HepG2 (cell line): Measurements from ENCODE around the gene SUN1. TPM values are rescaled to one million over a fixed set of nuclear protein-coding genes. Genes with fewer than 3 reads are reported as not detected.

Source experiments
- ATM ChIP-seq: fragments of 450-650 bp; IDR thresholded peaks from 2 replicates; pipeline ENCODE4 v1.7.1; 2017; ENCODE audit warnings: mild to moderate bottlenecking, borderline replicate concordance
- EED ChIP-seq: sonication (generic); formaldehyde crosslinking; IDR thresholded peaks from 2 replicates; pipeline ENCODE4 v1.5.0; 2020; ENCODE audit warnings: mild to moderate bottlenecking, missing genetic modification reagents
- HDAC2 ChIP-seq: sonication (generic); formaldehyde crosslinking; IDR thresholded peaks from 2 replicates; pipeline ENCODE4 v1.4.0; 2020; ENCODE audit warnings: missing genetic modification reagents
- ISL2 ChIP-seq: sonication (generic); formaldehyde crosslinking; IDR thresholded peaks from 2 replicates; pipeline ENCODE4 v1.5.0; 2020; ENCODE audit warnings: missing genetic modification reagents
- JARID2 ChIP-seq: sonication (generic); formaldehyde crosslinking; IDR thresholded peaks from 2 replicates; pipeline ENCODE4 v1.8.1; 2023; ENCODE audit warnings: missing genetic modification reagents, inconsistent platforms; ENCODE audit not compliant: insufficient replicate concordance
- JUND ChIP-seq: sonication (generic); formaldehyde crosslinking; IDR thresholded peaks from 2 replicates; pipeline ENCODE4 v1.8.0; 2022; ENCODE audit warnings: mild to moderate bottlenecking, missing genetic modification reagents
- MZF1 ChIP-seq: sonication (generic); formaldehyde crosslinking; IDR thresholded peaks from 2 replicates; pipeline ENCODE4 v1.8.1; 2023; ENCODE audit warnings: mild to moderate bottlenecking, missing genetic modification reagents, borderline replicate concordance
- RFX1 ChIP-seq: fragments of 450-650 bp; IDR thresholded peaks from 2 replicates; pipeline ENCODE4 v1.6.1; 2017
- SALL2 ChIP-seq: sonication (generic); formaldehyde crosslinking; IDR thresholded peaks from 2 replicates; pipeline ENCODE4 v1.8.1; 2023; ENCODE audit warnings: mild to moderate bottlenecking, missing genetic modification reagents, inconsistent platforms
- SATB2 ChIP-seq: sonication (generic); formaldehyde crosslinking; IDR thresholded peaks from 2 replicates; pipeline ENCODE4 v1.5.0; 2020; ENCODE audit warnings: missing genetic modification reagents
- SOX5 ChIP-seq: IDR thresholded peaks from 2 replicates; pipeline ENCODE4 v1.6.1; 2016; ENCODE audit warnings: borderline replicate concordance
- ZBTB20 ChIP-seq: sonication (generic); formaldehyde crosslinking; IDR thresholded peaks from 2 replicates; pipeline ENCODE4 v1.8.1; 2023; ENCODE audit warnings: missing genetic modification reagents, low read depth, mild to moderate bottlenecking, borderline replicate concordance
- ZNF143 ChIP-seq: sonication (generic); formaldehyde crosslinking; IDR thresholded peaks from 2 replicates; pipeline ENCODE4 v1.4.0; 2020; ENCODE audit warnings: missing genetic modification reagents
- ZNF558 ChIP-seq: sonication (generic); formaldehyde crosslinking; IDR thresholded peaks from 2 replicates; pipeline ENCODE4 v1.9.0; 2022; ENCODE audit warnings: mild to moderate bottlenecking, missing genetic modification reagents, borderline replicate concordance
- ZNF674 ChIP-seq: sonication (generic); formaldehyde crosslinking; IDR thresholded peaks from 2 replicates; pipeline ENCODE4 v1.5.0; 2020; ENCODE audit warnings: low read depth, mild to moderate bottlenecking, missing genetic modification reagents
- ZNF678 ChIP-seq: sonication (generic); formaldehyde crosslinking; IDR thresholded peaks from 2 replicates; pipeline ENCODE4 v1.4.0; 2020; ENCODE audit warnings: mild to moderate bottlenecking, missing genetic modification reagents
- ZSCAN9 ChIP-seq: IDR thresholded peaks from 2 replicates; pipeline ENCODE4 v1.6.1; 2016; ENCODE audit warnings: borderline replicate concordance
- polyA plus RNA-seq, 8 experiments: library from polyadenylated mRNA; depleted of rRNA in 3 of 8; stranded (reverse) in 7 of 8; unstranded in 1 of 8; fragments of >200 nt; fragmentation: Illumina TruSeq in 4 of 8; extraction: Trizol in 4 of 8; gene quantifications; 2 replicates each; pipeline versions ENCODE4 v1.2.1 to v1.2.3, GENCODE V29; 2011 to 2016; ENCODE audit warnings: low read depth in 4 of 8, missing spikeins in 1 of 8, mixed read lengths in 1 of 8; ENCODE audit not compliant: insufficient read depth in 1 of 8
- total RNA-seq, 5 experiments: library from RNA; depleted of rRNA; stranded (reverse); fragments of >200 nt; fragmentation: Illumina TruSeq; extraction: Trizol; gene quantifications; 2 replicates each; pipeline ENCODE4 v1.2.3, GENCODE V29; 2016; ENCODE audit warnings: low read depth in 1 of 5
- TF ChIP-seq, protein P1 (sequence below): sonication (generic); formaldehyde crosslinking; IDR thresholded peaks from 2 replicates; pipeline ENCODE4 v1.4.0; 2020; ENCODE audit warnings: low read depth, missing genetic modification reagents
- TF ChIP-seq, protein P2 (sequence below): sonication (generic); formaldehyde crosslinking; IDR thresholded peaks from 2 replicates; pipeline ENCODE4 v1.8.0; 2022; ENCODE audit warnings: missing genetic modification reagents, mild to moderate bottlenecking, inconsistent platforms, borderline replicate concordance
- TF ChIP-seq, protein P3 (sequence below), 2 experiments: fragments of 450-650 bp in 1 of 2; sonication (generic) in 1 of 2; formaldehyde crosslinking; IDR thresholded peaks; 2 replicates each; pipeline versions ENCODE4 v1.5.0 to v1.8.0; 2020 to 2022; ENCODE audit warnings: mild to moderate bottlenecking in 1 of 2, missing genetic modification reagents in 1 of 2
- TF ChIP-seq, protein P4 (sequence below): sonication (generic); formaldehyde crosslinking; IDR thresholded peaks from 2 replicates; pipeline ENCODE4 v1.4.0; 2020; ENCODE audit warnings: mild to moderate bottlenecking, missing genetic modification reagents
- TF ChIP-seq, protein P5 (sequence below): IDR thresholded peaks from 2 replicates; pipeline ENCODE4 v1.6.1; 2016; ENCODE audit warnings: low read depth

The SUN1 gene
- total and polyA plus RNA-seq, 2 of the 13 experiments (the other 11 are each of a cell fraction or from before 2014, with no cell fraction given): 47.0 to 126 TPM

DNA sequence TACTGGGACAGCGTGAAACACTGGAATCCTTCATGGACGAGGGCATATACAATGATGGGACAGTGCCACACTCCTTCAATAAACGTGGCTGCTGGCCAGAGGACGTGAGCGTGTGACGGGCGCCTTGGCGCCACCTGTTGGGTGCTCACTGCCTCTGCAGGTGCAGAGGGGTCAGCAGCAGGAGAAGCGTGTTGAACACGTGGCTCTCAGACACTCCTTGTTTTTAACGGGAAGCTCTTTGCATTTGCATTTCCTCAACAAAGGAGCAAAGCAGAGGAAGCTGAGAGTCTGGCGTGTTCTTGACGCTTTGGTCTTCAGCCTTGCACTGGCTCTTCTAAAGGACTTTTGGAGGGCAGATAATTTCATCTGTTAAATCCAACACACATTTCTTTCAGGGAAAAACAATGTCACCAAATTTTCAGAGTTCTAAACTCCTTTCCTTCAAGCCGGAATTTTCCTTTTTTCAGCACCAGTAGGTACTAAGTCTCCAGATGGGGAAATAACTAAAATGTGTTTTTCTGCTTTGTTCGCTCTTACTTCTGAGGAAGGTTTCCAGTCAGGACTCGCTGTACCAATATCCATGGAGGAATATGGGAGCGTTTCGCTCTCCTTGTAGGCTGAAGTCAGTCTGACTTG, 41.2 kb downstream of the SUN1 start (continued):
- TF ChIP-seq RFX1: no peak
- TF ChIP-seq JARID2 (CRISPR knock-in tag): peak; percentile 48
- TF ChIP-seq ZNF674 (CRISPR knock-in tag): no peak
- peak; percentile 97 for TF ChIP-seq ZSCAN9
- TF ChIP-seq ATM: no peak
- peak; percentile 61; the same call in 1 of the 2 replicates for TF ChIP-seq JUND
- TF ChIP-seq ISL2 (CRISPR knock-in tag): peak; percentile 62
- peak; percentile 61 for TF ChIP-seq ZNF143 (CRISPR knock-in tag)
- TF ChIP-seq, protein P1, sequence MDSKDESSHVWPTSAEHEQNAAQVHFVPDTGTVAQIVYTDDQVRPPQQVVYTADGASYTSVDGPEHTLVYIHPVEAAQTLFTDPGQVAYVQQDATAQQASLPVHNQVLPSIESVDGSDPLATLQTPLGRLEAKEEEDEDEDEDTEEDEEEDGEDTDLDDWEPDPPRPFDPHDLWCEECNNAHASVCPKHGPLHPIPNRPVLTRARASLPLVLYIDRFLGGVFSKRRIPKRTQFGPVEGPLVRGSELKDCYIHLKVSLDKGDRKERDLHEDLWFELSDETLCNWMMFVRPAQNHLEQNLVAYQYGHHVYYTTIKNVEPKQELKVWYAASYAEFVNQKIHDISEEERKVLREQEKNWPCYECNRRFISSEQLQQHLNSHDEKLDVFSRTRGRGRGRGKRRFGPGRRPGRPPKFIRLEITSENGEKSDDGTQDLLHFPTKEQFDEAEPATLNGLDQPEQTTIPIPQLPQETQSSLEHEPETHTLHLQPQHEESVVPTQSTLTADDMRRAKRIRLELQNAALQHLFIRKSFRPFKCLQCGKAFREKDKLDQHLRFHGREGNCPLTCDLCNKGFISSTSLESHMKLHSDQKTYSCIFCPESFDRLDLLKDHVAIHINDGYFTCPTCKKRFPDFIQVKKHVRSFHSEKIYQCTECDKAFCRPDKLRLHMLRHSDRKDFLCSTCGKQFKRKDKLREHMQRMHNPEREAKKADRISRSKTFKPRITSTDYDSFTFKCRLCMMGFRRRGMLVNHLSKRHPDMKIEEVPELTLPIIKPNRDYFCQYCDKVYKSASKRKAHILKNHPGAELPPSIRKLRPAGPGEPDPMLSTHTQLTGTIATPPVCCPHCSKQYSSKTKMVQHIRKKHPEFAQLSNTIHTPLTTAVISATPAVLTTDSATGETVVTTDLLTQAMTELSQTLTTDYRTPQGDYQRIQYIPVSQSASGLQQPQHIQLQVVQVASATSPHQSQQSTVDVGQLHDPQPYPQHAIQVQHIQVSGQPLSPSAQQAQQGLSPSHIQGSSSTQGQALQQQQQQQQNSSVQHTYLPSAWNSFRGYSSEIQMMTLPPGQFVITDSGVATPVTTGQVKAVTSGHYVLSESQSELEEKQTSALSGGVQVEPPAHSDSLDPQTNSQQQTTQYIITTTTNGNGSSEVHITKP (CRISPR knock-in tag): no peak
- no peak; the same call in 1 of the 2 replicates for TF ChIP-seq EED (CRISPR knock-in tag)
- TF ChIP-seq ZNF678 (CRISPR knock-in tag): no peak
- peak; percentile 59; the same call in 1 of the 2 replicates for TF ChIP-seq HDAC2 (CRISPR knock-in tag)
- TF ChIP-seq ZBTB20 (CRISPR knock-in tag): peak; percentile 91; the same call in 1 of the 2 replicates
- peak; percentile 96 for TF ChIP-seq SATB2 (CRISPR knock-in tag)
- TF ChIP-seq SOX5 (CRISPR knock-in tag): peak; percentile 82
- peak; percentile 92 for TF ChIP-seq SALL2 (CRISPR knock-in tag)
- TF ChIP-seq, protein P2, sequence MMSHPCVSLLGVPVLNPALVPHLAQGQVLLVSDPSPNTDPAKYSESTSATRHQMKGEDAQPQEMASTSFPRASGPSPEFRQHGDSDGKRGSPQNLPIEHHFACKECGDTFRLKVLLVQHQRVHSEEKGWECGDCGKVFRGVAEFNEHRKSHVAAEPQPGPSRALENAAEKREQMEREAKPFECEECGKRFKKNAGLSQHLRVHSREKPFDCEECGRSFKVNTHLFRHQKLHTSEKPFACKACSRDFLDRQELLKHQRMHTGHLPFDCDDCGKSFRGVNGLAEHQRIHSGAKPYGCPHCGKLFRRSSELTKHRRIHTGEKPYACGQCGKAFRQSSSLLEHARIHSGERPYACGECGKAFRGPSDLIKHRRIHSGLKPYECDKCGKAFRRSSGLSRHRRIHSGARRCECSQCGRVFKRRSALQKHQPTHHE (CRISPR knock-in tag): peak; percentile 78; the same call in 1 of the 2 replicates
- TF ChIP-seq ZNF558 (CRISPR knock-in tag): peak; percentile 61; the same call in 1 of the 2 replicates
- TF ChIP-seq, protein P3, sequence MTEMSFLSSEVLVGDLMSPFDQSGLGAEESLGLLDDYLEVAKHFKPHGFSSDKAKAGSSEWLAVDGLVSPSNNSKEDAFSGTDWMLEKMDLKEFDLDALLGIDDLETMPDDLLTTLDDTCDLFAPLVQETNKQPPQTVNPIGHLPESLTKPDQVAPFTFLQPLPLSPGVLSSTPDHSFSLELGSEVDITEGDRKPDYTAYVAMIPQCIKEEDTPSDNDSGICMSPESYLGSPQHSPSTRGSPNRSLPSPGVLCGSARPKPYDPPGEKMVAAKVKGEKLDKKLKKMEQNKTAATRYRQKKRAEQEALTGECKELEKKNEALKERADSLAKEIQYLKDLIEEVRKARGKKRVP (CRISPR knock-in tag; IDR thresholded peaks at IDR 0.05): 0 out of 4 replicates have a peak, but pooled peaks of 1 of the 2 experiments have one; percentile 69
- TF ChIP-seq, protein P4, sequence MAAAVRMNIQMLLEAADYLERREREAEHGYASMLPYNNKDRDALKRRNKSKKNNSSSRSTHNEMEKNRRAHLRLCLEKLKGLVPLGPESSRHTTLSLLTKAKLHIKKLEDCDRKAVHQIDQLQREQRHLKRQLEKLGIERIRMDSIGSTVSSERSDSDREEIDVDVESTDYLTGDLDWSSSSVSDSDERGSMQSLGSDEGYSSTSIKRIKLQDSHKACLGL (CRISPR knock-in tag): peak; percentile 90; the same call in 1 of the 2 replicates
- TF ChIP-seq MZF1 (CRISPR knock-in tag): no peak
- TF ChIP-seq, protein P5, sequence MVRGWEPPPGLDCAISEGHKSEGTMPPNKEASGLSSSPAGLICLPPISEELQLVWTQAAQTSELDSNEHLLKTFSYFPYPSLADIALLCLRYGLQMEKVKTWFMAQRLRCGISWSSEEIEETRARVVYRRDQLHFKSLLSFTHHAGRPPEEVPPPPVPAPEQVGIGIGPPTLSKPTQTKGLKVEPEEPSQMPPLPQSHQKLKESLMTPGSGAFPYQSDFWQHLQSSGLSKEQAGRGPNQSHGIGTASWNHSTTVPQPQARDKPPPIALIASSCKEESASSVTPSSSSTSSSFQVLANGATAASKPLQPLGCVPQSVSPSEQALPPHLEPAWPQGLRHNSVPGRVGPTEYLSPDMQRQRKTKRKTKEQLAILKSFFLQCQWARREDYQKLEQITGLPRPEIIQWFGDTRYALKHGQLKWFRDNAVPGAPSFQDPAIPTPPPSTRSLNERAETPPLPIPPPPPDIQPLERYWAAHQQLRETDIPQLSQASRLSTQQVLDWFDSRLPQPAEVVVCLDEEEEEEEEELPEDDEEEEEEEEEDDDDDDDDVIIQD: peak; percentile 67; the same call in 1 of the 2 replicates
